ENCODE data around the gene KANSL2.
A peak's percentile ranks its signal among the peaks of the same experiment; 100 is the strongest.
"Not testable (repeated sequence)": the region's sequence is repeated elsewhere in the genome, so short reads cannot be mapped to it uniquely, and the experiment has no call there.

KANSL2 gene, protein sequence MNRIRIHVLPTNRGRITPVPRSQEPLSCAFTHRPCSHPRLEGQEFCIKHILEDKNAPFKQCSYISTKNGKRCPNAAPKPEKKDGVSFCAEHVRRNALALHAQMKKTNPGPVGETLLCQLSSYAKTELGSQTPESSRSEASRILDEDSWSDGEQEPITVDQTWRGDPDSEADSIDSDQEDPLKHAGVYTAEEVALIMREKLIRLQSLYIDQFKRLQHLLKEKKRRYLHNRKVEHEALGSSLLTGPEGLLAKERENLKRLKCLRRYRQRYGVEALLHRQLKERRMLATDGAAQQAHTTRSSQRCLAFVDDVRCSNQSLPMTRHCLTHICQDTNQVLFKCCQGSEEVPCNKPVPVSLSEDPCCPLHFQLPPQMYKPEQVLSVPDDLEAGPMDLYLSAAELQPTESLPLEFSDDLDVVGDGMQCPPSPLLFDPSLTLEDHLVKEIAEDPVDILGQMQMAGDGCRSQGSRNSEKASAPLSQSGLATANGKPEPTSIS

DNA sequence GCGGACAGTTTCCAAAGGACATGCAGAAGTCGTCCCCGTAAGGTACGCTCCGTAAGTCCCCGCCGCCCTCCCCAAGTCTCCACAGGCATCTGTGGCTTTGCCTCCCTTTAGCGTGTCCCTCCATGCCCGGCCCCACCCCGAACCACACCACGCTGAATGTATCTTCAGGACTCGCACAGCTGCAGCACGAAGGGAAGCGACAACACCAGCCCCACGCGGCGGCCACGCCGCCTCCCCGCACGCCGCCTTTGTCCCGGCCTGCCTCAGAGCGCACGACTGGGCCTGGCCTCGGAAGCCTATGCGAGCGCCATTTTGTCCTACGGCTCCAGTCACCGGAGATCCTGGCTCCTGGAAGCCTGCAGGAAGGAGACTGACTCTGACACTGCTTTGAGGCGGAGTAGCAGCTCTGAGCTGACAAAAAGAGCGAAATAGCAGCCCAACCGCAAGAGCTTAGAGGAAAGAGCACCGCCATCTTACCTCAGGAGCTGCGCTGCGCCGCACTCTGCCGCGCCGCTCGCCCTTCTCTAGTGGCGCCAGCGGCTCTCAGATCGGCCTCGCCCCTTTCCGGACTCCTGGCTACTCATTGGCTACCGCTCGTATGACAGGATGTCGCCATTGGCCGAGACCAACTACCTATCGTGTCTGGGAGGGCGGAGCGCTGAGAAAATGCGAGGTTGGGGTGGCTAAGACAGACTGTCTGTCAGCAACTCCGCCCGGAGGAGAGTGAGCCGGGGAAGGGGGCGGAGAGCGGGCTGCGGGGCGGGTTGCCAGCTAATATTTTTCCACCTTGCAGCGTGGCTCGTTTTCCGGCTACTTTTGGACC is at the start of gene KANSL2:
Gene KANSL2, minus strand, starts transcription at position 529 of the 823 bp plus-strand sequence. CDS start 606 bp downstream, outside the sequence.
- peak; percentile 97 for DNase-seq (ENCODE audit: low read depth)

- DNase-seq (ENCODE audit: low read depth), result no peak
Measured at GRCh38 chr12:48728807-48729206, 46.8 kb upstream of the KANSL2 start.

DNA sequence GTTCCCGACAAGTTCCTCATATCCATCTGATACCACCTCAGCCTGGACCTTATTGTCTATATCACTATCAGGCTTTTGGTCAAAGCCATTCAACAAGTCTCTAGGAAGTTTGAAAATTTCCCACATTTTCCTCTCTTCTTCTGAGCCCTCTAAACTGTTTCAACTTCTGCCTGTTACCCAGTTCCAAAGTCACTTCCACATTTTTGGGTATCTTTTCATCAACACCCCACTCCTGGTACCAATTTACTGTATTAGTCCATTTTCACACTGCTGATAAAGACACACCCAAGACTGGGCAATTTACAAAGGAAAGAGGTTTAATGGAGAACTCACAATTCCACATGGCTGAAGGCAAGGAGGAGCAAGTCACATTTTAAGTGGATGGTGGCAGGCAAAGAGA is 38.7 kb upstream of the KANSL2 start:
- not testable (repeated sequence) for DNase-seq (ENCODE audit: low read depth)

- not testable (repeated sequence) for DNase-seq (ENCODE audit: low read depth)
Measured at GRCh38 chr12:48720171-48720570, 38.1 kb upstream of the KANSL2 start.

GRCh38 chr12:48719002-48719401 is 37.0 kb upstream of the KANSL2 start:
- not testable (repeated sequence) for DNase-seq (ENCODE audit: low read depth)

- DNase-seq (ENCODE audit: low read depth), result no peak
Measured at GRCh38 chr12:48717252-48717695, 35.2 kb upstream of the KANSL2 start.

DNA sequence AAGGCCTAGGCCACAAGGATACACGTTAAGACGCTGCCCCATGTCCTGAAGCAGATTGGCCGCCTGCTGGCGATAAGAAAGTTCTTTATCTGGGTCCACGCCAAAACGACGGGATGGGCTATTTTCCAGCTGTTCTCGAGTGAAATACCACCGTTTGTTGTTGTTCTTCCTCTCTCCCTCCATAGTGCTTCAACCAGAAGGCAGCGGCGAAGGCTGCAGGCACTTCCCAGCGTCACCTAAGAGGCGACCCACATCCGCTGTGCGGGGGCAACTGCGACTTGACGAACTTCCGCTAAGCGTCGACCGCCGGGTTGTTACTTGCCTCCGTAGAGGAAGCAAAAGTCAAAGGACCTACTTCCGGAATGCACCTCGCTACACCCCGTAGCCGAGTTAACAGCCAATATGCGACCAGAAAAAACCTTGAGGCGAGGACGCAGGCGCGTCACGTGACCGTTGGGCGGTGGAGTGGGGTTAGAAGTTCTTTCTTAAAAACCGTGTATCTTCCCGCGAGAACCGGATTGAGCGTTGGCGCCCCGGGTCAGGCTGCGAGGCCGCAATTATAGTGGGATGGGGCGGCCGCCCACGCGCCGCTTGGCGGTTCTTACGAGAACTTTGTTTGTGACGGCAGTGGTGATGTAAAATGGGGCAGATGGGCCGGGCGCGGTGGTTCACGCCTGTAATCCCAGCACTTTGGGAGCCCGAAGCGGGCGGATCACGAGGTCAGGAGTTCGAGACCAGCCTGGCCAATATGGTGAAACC is 34.6 kb upstream of the KANSL2 start, which contains the start of gene CCNT1:
Gene CCNT1, minus strand, starts transcription at position 215 of the 759 bp plus-strand sequence. Its CDS starts 32 bp downstream, at position 183.
- DNase-seq (ENCODE audit: low read depth), result peak; percentile 99

GRCh38 chr12:48716168-48716492 is 34.1 kb upstream of the KANSL2 start:
- DNase-seq (ENCODE audit: low read depth), result no peak

DNA sequence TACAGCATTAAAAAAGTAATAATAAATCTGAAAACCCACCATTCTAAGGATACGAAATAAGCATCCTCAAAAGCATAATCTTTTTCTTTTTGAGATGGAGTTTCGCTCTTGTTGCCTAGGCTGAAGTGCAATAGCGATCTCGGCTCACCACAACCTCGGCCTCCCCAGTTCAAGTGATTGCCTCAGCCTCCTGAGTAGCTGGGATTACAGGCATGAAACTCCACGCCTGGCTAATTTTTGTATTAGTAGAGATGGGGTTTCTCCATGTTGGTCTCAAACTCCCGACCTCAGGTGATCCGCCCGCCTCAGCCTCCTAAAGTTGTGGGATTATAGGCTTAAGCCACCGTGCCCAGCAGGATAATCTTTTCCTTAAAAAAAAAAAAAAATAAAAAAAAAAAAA is 30.2 kb upstream of the KANSL2 start:
- no peak for DNase-seq (ENCODE audit: low read depth)

DNA sequence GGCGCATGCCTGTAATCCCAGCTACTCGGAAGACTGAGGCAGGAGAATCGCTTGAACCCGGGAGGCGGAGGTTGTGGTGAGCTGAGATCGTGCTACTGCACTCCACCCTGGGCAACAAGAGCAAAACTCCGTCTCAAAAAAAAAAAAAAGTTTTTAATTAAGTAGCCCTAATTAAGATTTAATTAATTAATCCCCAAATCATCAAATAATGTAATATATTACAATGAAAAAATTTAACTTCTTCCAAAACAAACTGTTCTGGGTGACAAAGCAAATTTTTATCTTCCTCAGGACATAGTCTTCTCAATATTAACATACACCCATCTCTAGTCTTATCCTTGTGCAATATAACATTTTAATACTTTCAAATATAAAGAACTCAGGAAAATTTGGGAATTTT is 16.8 kb upstream of the KANSL2 start:
- not testable (repeated sequence) for DNase-seq (ENCODE audit: low read depth)

DNA sequence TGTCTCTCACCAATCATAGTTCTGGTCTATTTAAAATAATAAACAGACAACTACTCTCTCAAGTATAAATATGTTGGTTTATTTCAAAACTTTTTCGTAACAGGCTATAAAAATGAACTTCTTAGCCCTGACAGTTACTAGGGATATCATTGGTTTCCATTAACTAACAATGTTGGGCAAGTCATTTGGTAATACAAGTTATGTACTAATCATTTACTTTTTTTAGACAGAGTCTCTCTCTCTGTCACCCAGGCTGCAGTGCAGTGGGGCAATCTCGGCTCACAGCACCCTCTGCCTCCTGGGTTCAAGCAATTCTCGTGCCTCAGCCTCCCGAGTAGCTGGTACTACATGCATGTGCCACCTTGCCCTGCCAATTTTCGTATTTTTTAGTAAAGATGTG is 14.6 kb upstream of the KANSL2 start:
- DNase-seq (ENCODE audit: low read depth), result no peak

- no peak for DNase-seq (ENCODE audit: low read depth)
Measured at GRCh38 chr12:48695859-48696258, 13.8 kb upstream of the KANSL2 start.

- DNase-seq (ENCODE audit: low read depth), result no peak
Measured at GRCh38 chr12:48694038-48694437, 12.0 kb upstream of the KANSL2 start.

DNA sequence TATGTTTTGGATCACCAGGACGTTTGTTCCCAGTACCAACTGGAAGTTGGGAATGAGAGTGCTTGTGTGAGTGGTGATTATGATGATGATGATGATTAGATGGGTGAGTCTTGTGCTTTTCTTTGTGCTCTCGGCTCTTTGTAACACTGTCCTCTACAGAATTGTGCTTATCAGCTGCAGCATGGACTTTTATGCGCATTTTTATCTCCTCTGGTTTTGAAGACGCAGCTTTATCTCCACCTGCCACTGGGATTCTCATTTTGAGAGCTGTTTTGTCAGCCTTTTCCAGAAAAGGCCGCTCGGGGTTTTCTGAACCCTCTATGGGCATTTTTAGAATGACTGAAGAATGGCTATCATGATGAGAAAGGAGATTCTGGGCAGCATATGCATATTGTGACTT is 11.5 kb upstream of the KANSL2 start:
- no peak for DNase-seq (ENCODE audit: low read depth)

DNA sequence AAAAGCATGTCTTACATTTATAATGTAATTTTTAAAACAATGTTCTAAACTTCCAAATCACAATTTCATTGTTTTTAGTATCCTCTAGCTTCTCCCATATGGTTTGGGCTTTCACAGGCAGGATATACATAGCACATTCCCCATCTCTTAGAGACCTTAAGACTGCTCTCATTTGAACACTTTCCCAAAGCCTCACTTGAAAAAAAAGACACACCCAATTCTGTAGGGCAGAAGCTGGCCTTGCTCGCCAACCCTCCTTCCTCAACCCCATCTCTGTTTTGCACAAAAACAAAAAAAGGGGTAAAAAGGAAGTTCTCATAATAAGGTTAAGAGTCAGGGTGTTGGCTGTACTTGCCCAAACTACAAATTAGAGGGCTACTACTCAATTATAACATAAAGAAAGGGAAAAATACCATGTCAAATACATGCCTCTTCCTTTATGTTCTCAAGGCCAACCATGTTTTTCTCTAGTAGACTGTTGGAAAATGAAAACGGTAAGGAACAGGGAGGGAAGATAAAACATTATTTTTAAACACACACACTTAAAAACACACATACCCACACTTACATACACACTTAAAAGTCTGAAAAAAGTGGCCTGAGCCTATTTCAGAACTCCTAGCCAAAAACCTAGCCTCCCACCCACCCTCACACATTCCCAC is 9.9 kb upstream of the KANSL2 start:
- DNase-seq (ENCODE audit: low read depth), result no peak

DNA sequence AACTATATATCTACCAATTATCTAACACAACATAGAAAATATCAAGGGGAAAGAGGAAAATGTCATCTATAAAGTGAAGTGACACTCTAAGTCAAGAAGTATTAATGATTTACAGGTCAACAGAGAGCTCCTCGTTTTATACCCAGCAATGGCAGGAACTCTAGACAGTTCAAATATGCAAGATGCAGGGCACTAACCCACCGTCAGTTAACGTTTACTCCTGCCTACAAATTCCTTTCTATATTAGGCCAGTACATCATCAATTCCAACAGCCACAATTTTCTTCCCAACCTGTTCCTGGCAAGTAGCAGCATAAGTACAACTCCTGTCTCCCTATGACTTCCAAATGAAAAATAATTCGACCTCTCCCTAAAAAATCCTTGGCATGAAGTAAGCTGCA is 9.0 kb upstream of the KANSL2 start:
- no peak for DNase-seq (ENCODE audit: low read depth)

GRCh38 chr12:48690436-48690835 is 8.4 kb upstream of the KANSL2 start:
- no peak for DNase-seq (ENCODE audit: low read depth)

DNA sequence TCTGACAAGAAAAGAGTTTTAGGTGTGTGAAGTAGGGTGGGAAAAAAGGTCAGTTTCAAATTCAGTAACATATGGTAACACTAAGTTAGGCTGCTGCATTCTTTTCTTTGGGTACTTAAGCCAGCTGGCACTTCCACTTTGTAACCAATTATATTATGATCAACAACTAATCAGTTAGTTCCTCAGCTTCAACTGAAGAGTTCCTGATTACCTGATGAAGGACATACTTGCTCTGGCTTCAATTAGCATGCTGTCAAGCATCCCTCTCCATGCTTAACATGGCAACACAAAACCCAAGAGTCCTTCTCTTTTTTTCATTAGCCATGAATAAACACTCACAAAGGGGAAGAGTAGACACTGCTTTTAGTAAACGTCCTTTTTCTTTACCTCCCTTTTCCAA is 6.8 kb upstream of the KANSL2 start:
- DNase-seq (ENCODE audit: low read depth), result no peak

DNA sequence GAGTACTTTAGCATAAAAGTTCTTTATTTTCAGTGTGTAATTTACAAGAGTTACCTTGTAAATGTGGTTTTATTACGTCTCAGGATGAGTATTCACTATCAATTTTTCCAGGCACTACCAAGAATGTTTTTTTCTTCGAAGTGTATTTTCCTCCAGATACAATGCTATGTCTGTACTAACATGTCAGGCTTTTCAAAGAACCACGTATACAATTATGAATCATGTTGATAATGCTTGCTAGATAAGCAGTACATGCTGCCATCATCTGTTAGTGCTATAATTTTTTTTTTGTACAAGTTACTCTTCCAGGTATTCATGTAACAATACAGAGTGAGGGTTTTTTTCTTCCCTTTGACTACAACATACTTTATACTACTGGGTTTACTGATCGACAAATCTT is 5.6 kb upstream of the KANSL2 start:
- DNase-seq (ENCODE audit: low read depth), result no peak

- DNase-seq (ENCODE audit: low read depth), result no peak
Measured at GRCh38 chr12:48686615-48687334, 4.7 kb upstream of the KANSL2 start.

DNA sequence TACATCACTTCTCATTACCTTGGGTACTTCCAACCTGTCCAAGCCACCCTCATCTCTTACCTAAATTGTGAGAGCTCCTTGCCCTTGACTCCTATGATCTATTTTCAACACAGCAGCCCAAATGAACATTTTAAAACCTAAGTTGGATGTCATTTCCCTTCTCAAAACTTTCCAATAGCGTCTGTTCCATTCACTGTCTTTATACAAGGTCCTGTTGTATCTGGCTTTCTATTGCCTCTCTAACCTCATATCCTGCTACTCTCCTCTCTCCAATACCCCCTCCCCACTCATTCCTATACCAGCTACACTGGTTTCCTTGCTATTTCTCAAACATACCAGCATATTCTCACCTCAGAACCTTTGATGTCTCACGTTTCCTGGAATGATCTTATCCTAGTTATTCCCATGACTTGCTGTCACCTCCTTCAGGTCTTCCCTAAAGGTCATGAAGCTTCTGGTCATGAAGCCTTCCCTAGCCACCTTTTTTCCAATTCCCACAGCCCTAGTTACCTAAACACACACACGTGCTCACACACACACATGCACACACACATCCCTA is 4.1 kb upstream of the KANSL2 start:
- DNase-seq (ENCODE audit: low read depth), result no peak

Measured in stimulated activated CD4-positive, alpha-beta T cell treated with anti-CD3 and anti-CD28 coated beads, Interleukin-2, amount 100 ng/mL, for 4 hours (primary cell).